Measurements from ENCODE around the gene RAPH1.

GRCh38 chr2:203361922-203362321 lies 173.2 kb downstream of the RAPH1 start:
- TF ChIP-seq MAX (IDR thresholded peaks at IDR 0.05), result no peak
- TF ChIP-seq REST (IDR thresholded peaks at IDR 0.05; ENCODE audit: low read depth), result no peak
- no peak for TF ChIP-seq CEBPB (IDR thresholded peaks at IDR 0.05)
- no peak for TF ChIP-seq TAF1 (IDR thresholded peaks at IDR 0.05; ENCODE audit: low read depth)
- no peak for TF ChIP-seq RAD21 (IDR thresholded peaks at IDR 0.05; ENCODE audit: low read depth)

Data from Ishikawa (cell line).